Measurements from ENCODE around the gene AHRR.

Gene AHRR

DNA sequence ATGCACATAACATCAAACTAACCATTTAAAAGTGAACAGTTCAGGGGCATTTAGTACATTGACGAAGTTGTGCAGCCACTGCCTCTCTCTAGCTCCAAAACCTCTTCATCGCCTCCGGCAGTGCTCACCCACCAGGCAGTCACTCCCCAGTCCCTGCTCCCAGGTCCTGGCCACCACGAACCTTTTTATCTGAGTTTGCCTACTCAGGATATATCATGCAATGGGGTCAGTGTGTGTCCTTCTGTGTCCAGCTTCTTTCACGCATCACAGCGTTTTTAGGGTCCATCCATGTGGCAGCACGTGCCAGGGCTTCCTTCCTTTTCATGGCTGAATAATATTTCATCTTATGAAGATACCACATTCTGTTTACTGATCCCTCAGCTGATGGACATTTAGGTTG is 4.6 kb downstream of the AHRR start:
- TF ChIP-seq, protein P1, sequence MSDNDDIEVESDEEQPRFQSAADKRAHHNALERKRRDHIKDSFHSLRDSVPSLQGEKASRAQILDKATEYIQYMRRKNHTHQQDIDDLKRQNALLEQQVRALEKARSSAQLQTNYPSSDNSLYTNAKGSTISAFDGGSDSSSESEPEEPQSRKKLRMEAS (IDR thresholded peaks at IDR 0.05) = no peak
- TF ChIP-seq YY1 (IDR thresholded peaks at IDR 0.05; ENCODE audit: low read depth) (no peak), EGR1 (IDR thresholded peaks at IDR 0.05) (no peak), CEBPB (IDR thresholded peaks at IDR 0.05) (no peak), FOXM1 (IDR thresholded peaks at IDR 0.05; ENCODE audit: borderline replicate concordance, low read depth) (no peak), TCF12 (IDR thresholded peaks at IDR 0.05; ENCODE audit: low read depth) (no peak), RAD21 (IDR thresholded peaks at IDR 0.05; ENCODE audit: low read depth) (no peak), TAF1 (IDR thresholded peaks at IDR 0.05; ENCODE audit: low read depth) (no peak), CREB1 (IDR thresholded peaks at IDR 0.05; ENCODE audit: low read depth) (no peak), NFIC (IDR thresholded peaks at IDR 0.05) (no peak), ZBTB7A (IDR thresholded peaks at IDR 0.05; ENCODE audit: low read depth) (no peak), EP300 (IDR thresholded peaks at IDR 0.05; ENCODE audit: borderline replicate concordance) (no peak)
- TF ChIP-seq, protein P2, sequence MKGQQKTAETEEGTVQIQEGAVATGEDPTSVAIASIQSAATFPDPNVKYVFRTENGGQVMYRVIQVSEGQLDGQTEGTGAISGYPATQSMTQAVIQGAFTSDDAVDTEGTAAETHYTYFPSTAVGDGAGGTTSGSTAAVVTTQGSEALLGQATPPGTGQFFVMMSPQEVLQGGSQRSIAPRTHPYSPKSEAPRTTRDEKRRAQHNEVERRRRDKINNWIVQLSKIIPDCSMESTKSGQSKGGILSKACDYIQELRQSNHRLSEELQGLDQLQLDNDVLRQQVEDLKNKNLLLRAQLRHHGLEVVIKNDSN (IDR thresholded peaks at IDR 0.05) = no peak
- TF ChIP-seq, protein P3, sequence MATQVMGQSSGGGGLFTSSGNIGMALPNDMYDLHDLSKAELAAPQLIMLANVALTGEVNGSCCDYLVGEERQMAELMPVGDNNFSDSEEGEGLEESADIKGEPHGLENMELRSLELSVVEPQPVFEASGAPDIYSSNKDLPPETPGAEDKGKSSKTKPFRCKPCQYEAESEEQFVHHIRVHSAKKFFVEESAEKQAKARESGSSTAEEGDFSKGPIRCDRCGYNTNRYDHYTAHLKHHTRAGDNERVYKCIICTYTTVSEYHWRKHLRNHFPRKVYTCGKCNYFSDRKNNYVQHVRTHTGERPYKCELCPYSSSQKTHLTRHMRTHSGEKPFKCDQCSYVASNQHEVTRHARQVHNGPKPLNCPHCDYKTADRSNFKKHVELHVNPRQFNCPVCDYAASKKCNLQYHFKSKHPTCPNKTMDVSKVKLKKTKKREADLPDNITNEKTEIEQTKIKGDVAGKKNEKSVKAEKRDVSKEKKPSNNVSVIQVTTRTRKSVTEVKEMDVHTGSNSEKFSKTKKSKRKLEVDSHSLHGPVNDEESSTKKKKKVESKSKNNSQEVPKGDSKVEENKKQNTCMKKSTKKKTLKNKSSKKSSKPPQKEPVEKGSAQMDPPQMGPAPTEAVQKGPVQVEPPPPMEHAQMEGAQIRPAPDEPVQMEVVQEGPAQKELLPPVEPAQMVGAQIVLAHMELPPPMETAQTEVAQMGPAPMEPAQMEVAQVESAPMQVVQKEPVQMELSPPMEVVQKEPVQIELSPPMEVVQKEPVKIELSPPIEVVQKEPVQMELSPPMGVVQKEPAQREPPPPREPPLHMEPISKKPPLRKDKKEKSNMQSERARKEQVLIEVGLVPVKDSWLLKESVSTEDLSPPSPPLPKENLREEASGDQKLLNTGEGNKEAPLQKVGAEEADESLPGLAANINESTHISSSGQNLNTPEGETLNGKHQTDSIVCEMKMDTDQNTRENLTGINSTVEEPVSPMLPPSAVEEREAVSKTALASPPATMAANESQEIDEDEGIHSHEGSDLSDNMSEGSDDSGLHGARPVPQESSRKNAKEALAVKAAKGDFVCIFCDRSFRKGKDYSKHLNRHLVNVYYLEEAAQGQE (IDR thresholded peaks at IDR 0.05; ENCODE audit: low read depth) = no peak

DNA sequence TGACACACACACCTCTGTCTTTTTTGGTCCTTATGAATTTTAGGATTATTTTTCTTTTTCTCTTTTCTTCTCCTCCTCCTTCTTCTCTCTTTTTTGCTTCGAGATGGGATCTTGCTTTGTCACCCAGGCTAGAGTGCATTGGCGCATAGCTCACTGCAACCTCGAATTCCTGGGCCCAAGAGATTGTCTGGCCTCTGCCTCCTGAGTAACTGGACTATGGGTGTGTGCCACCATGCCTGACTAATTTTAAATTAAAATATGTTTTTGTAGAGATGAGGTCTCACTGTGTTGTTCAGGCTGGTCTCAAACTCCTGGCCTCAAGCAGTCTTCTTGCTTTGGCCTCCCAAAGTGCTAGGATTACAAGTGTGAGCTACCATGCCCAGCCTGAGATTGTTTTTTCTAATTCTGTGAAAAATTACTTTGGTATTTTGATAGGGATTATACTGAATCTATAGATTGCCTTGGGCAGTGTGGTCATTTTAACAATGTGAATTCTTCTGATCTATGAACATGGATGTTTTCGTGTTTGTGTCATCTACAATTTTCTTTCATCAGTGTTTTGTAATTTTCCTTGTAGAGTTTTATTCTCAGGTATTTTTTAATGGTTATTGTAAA is 7.7 kb downstream of the AHRR start:
- TF ChIP-seq YY1 (IDR thresholded peaks at IDR 0.05; ENCODE audit: low read depth) (no peak), RAD21 (IDR thresholded peaks at IDR 0.05; ENCODE audit: low read depth) (no peak), EP300 (IDR thresholded peaks at IDR 0.05; ENCODE audit: borderline replicate concordance) (no peak), CEBPB (IDR thresholded peaks at IDR 0.05) (no peak), NFIC (IDR thresholded peaks at IDR 0.05) (no peak), TCF12 (IDR thresholded peaks at IDR 0.05; ENCODE audit: low read depth) (no peak), EGR1 (IDR thresholded peaks at IDR 0.05) (no peak), TEAD4 (IDR thresholded peaks at IDR 0.05) (no peak), CREB1 (IDR thresholded peaks at IDR 0.05; ENCODE audit: low read depth) (no peak), FOXM1 (IDR thresholded peaks at IDR 0.05; ENCODE audit: borderline replicate concordance, low read depth) (no peak), ZBTB7A (IDR thresholded peaks at IDR 0.05; ENCODE audit: low read depth) (no peak), TAF1 (IDR thresholded peaks at IDR 0.05; ENCODE audit: low read depth) (no peak)
- TF ChIP-seq, protein P2 (IDR thresholded peaks at IDR 0.05) = no peak
- TF ChIP-seq, protein P3 (IDR thresholded peaks at IDR 0.05; ENCODE audit: low read depth) = no peak
- TF ChIP-seq, protein P1 (IDR thresholded peaks at IDR 0.05) = no peak

DNA sequence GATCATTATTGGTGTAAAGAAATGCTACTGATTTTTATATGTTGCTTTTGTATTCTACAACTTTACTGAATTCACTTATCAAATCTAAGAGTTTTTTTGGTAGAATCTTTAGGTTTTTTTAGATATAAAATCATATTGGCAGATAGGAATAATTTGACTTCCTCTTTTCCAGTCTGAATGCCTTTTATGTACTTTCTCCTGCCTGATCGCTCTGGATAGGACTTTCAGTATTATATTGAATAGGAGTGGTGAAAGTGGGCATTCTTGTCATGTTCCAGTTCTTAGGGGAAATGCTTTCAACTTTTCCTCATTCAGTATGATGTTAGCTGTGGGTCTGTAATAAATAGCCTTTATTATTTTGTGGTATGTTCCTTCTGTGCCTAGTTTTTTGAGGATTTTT is 8.3 kb downstream of the AHRR start:
- TF ChIP-seq, protein P3 (IDR thresholded peaks at IDR 0.05; ENCODE audit: low read depth) = no peak
- no peak for TF ChIP-seq TCF12 (IDR thresholded peaks at IDR 0.05; ENCODE audit: low read depth)
- TF ChIP-seq NFIC (IDR thresholded peaks at IDR 0.05) = no peak
- no peak for TF ChIP-seq EGR1 (IDR thresholded peaks at IDR 0.05)
- no peak for TF ChIP-seq RAD21 (IDR thresholded peaks at IDR 0.05; ENCODE audit: low read depth)
- TF ChIP-seq, protein P2 (IDR thresholded peaks at IDR 0.05) = no peak
- TF ChIP-seq EP300 (IDR thresholded peaks at IDR 0.05; ENCODE audit: borderline replicate concordance) = no peak
- TF ChIP-seq TEAD4 (IDR thresholded peaks at IDR 0.05) = no peak
- TF ChIP-seq, protein P1 (IDR thresholded peaks at IDR 0.05) = no peak
- no peak for TF ChIP-seq ZBTB7A (IDR thresholded peaks at IDR 0.05; ENCODE audit: low read depth)
- no peak for TF ChIP-seq TAF1 (IDR thresholded peaks at IDR 0.05; ENCODE audit: low read depth)
- no peak for TF ChIP-seq FOXM1 (IDR thresholded peaks at IDR 0.05; ENCODE audit: borderline replicate concordance, low read depth)
- no peak for TF ChIP-seq YY1 (IDR thresholded peaks at IDR 0.05; ENCODE audit: low read depth)
- no peak for TF ChIP-seq CEBPB (IDR thresholded peaks at IDR 0.05)
- no peak for TF ChIP-seq CREB1 (IDR thresholded peaks at IDR 0.05; ENCODE audit: low read depth)
